Esophagus muscularis mucosa (tissue), 4 donors: ENCODE measurements around the gene ELMO3. TPM values are rescaled to one million over a fixed set of nuclear protein-coding genes. Genes with fewer than 3 reads are reported as not detected.

Source experiments
- DNase-seq: peaks from one replicate; pipeline ENCODE4 v3.0.0-alpha.2; 2017; ENCODE audit errors: extremely low spot score
- H3K27ac ChIP-seq, 4 donors: fragments of 200-600 bp; sonication (generic); replicated peaks in 1 of 4; 1 replicate in 3 of 4; 2 replicates in 1 of 4; pipeline ENCODE4 v1.5.1; 2016 to 2019; ENCODE audit warnings: mild to moderate bottlenecking in 1 of 4
- H3K27me3 ChIP-seq, 4 donors: fragments of 200-600 bp; sonication (generic); one replicate each; pipeline versions ENCODE4 v1.5.1 to v1.6.0; 2016 to 2019
- H3K36me3 ChIP-seq, 4 donors: fragments of 200-600 bp; sonication (generic); one replicate each; pipeline ENCODE4 v1.5.1; 2016 to 2019
- H3K4me1 ChIP-seq, 4 donors: fragments of 200-600 bp; sonication (generic); one replicate each; pipeline ENCODE4 v1.5.1; 2016 to 2019
- H3K4me3 ChIP-seq, 4 donors: fragments of 200-600 bp; sonication (generic); 1 replicate in 2 of 4; 2 replicates in 2 of 4; pipeline ENCODE4 v1.5.1; 2016 to 2019; ENCODE audit warnings: mild to moderate bottlenecking in 4 of 4, moderate library complexity in 1 of 4
- H3K9me3 ChIP-seq, 4 donors: fragments of 200-600 bp; sonication (generic); 1 replicate in 3 of 4; 2 replicates in 1 of 4; pipeline ENCODE4 v1.5.1; 2016 to 2019
- CTCF ChIP-seq, 3 experiments: fragments of 200-600 bp in 2 of 3; fragments of 450-650 bp in 1 of 3; sonication (generic) in 2 of 3; IDR thresholded peaks; one replicate each; pipeline ENCODE4 v1.5.1; 2017 to 2019; ENCODE audit warnings: antibody characterized with exemption in 3 of 3, mild to moderate bottlenecking in 2 of 3, moderate library complexity in 1 of 3
- EP300 ChIP-seq: sonication (generic); formaldehyde crosslinking; IDR thresholded peaks from one replicate; pipeline ENCODE4 v1.6.1; 2017; ENCODE audit warnings: antibody characterized with exemption
- POLR2A ChIP-seq: fragments of 450-650 bp; IDR thresholded peaks from one replicate; pipeline ENCODE4 v1.6.1; 2017; ENCODE audit warnings: antibody characterized with exemption, moderate library complexity, mild to moderate bottlenecking, low read depth
- POLR2AphosphoS5 ChIP-seq, 2 donors: sonication (generic); formaldehyde crosslinking; IDR thresholded peaks; one replicate each; pipeline ENCODE4 v1.6.1; 2017; ENCODE audit warnings: antibody characterized with exemption in 2 of 2
- WGBS: methylation state at CpG from one replicate; pipeline ENCODE4 v1.1.5; 2018; 5-methylcytosine and 5-hydroxymethylcytosine counted together
- intact Hi-C: fragments of 100-400 bp; cut with DNase I; formaldehyde crosslinking; loops from one replicate; pipeline ENCODE4 v1.15.1; 2023
- total RNA-seq, 4 donors: library from RNA; depleted of rRNA; stranded (reverse); fragments of >200 nt; gene quantifications; one replicate each; pipeline versions ENCODE4 v1.1.0 to v1.2.1, GENCODE V29; 2016

The ELMO3 gene
- total RNA-seq, 4 donors from 2014 or later: 0.33 to 0.83 (median 0.60) TPM

- WGBS: 79% methylated on average over 2 of the region's 4 CpGs
- peaks cover 42 to 43% (median 42%) of the 10 kb centered on the region in 4 donors for H3K4me1 ChIP-seq
- TF ChIP-seq POLR2A (no peak), POLR2AphosphoS5 (IDR thresholded peaks at IDR 0.05) (no peak), CTCF (IDR thresholded peaks at IDR 0.05) (no peak), EP300 (no peak)
- H3K36me3 ChIP-seq: peaks cover 0 to under 1% (median under 1%) of the 10 kb centered on the region in 4 donors
- no peaks in the 10 kb centered on the region for H3K27me3 ChIP-seq
- no peak for DNase-seq
- no peaks in the 10 kb centered on the region for H3K9me3 ChIP-seq
- intact Hi-C loops: no loop called here
- H3K4me3 ChIP-seq: no peak overlapping the region
- no peak overlapping the region for H3K27ac ChIP-seq
Observed at GRCh38 chr16:67188323-67188722, 10.6 kb upstream of the ELMO3 start.

- TF ChIP-seq EP300 (no peak), CTCF (IDR thresholded peaks at IDR 0.05) (no peak), POLR2AphosphoS5 (IDR thresholded peaks at IDR 0.05) (no peak), POLR2A (no peak)
- peaks cover 45 to 47% (median 46%) of the 10 kb centered on the region in 4 donors for H3K4me1 ChIP-seq
- H3K36me3 ChIP-seq: peaks cover 0 to 5% (median 4%) of the 10 kb centered on the region in 4 donors
- intact Hi-C loops: no loop called here
- H3K4me3 ChIP-seq: no peak overlapping the region
- no peaks in the 10 kb centered on the region for H3K9me3 ChIP-seq
- no peak for DNase-seq
- H3K27me3 ChIP-seq: no peaks in the 10 kb centered on the region
- no peak overlapping the region for H3K27ac ChIP-seq
- 88% methylated on average over 10 of the region's 15 CpGs for WGBS
Observed at GRCh38 chr16:67188798-67189197, 10.1 kb upstream of the ELMO3 start.

GRCh38 chr16:67190041-67190440 lies 8.9 kb upstream of the ELMO3 start, which contains the start of gene EXOC3L1:
TSS of gene EXOC3L1 (minus strand) at chr16:67190136. CDS start at chr16:67189676, 460 bp downstream.
- H3K36me3 ChIP-seq: peaks cover 9 to 18% (median 17%) of the 10 kb centered on the region in 4 donors
- H3K27ac ChIP-seq: no peak within 1 kb of the TSS
- H3K4me3 ChIP-seq: no peak within 1 kb of the TSS
- no peak for TF ChIP-seq EP300
- no peak for TF ChIP-seq POLR2A
- no peak for TF ChIP-seq POLR2AphosphoS5 (IDR thresholded peaks at IDR 0.05)
- no peak for TF ChIP-seq CTCF (IDR thresholded peaks at IDR 0.05)
- WGBS: 40% methylated on average over 4 of the region's 6 CpGs
- intact Hi-C loops: no loop called here
- H3K9me3 ChIP-seq: no peaks in the 10 kb centered on the region
- no peaks in the 10 kb centered on the region for H3K27me3 ChIP-seq
- H3K4me1 ChIP-seq: peaks cover 43 to 48% (median 47%) of the 10 kb centered on the region in 4 donors
- DNase-seq: no peak

- Histone ChIP-seq H3K4me3 (no peak overlapping the region), H3K36me3 (peaks cover 16 to 25% (median 24%) of the 10 kb centered on the region in 4 donors), H3K9me3 (no peaks in the 10 kb centered on the region), H3K4me1 (peaks cover 36 to 41% (median 40%) of the 10 kb centered on the region in 4 donors), H3K27ac (no peak overlapping the region), H3K27me3 (no peaks in the 10 kb centered on the region)
- no peak for DNase-seq
- 78% methylated on average over 13 of the region's 13 CpGs for WGBS
- TF ChIP-seq EP300 (no peak), POLR2AphosphoS5 (IDR thresholded peaks at IDR 0.05) (no peak), CTCF (IDR thresholded peaks at IDR 0.05) (no peak), POLR2A (no peak)
- intact Hi-C loops: no loop called here
Observed at GRCh38 chr16:67190448-67191399, 8.2 kb upstream of the ELMO3 start.
